ENCODE data around the gene KLHL29.

- TF ChIP-seq CTCF (conservative IDR thresholded peaks at IDR 0.05; ENCODE audit: low read length) (no peak), EZH2phosphoT487 (IDR thresholded peaks at IDR 0.05; ENCODE audit: borderline replicate concordance, low read depth, low read length) (no peak)
Observed at GRCh38 chr2:23380562-23381065, 4.4 kb upstream of the KLHL29 start.

Data from OCI-LY7 (cell line).